Measurements from ENCODE around the gene MLLT3.

DNA sequence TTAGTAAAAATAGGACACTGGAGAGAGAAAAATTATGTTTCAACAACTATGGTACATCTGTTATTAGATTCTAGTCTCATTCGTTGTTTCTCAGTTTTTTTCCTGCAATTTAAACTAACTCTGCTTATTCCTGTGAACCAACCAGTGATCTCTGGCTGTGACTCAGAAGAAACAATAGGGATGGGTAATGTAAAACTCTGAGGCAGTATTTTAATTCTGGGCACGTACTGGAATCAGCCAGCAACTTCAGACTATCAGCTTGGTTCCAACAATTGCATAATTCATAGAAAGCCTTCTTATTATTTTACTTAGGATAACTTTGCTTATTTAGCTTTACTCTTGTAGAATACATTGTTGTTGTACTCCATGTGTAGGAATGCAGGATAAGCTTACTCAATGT lies 28.8 kb downstream of the MLLT3 start:
- TF ChIP-seq, protein P1, sequence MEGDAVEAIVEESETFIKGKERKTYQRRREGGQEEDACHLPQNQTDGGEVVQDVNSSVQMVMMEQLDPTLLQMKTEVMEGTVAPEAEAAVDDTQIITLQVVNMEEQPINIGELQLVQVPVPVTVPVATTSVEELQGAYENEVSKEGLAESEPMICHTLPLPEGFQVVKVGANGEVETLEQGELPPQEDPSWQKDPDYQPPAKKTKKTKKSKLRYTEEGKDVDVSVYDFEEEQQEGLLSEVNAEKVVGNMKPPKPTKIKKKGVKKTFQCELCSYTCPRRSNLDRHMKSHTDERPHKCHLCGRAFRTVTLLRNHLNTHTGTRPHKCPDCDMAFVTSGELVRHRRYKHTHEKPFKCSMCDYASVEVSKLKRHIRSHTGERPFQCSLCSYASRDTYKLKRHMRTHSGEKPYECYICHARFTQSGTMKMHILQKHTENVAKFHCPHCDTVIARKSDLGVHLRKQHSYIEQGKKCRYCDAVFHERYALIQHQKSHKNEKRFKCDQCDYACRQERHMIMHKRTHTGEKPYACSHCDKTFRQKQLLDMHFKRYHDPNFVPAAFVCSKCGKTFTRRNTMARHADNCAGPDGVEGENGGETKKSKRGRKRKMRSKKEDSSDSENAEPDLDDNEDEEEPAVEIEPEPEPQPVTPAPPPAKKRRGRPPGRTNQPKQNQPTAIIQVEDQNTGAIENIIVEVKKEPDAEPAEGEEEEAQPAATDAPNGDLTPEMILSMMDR (IDR thresholded peaks at IDR 0.05), result no peak
- TF ChIP-seq POLR2AphosphoS5 (IDR thresholded peaks at IDR 0.05) (no peak), POLR2A (IDR thresholded peaks at IDR 0.05) (no peak)
